Measurements from ENCODE around the gene RPL18A.
A peak's percentile ranks its signal among the peaks of the same experiment; 100 is the strongest.
"Not testable (repeated sequence)": the region's sequence is repeated elsewhere in the genome, so short reads cannot be mapped to it uniquely, and the experiment has no call there.

RPL18A gene

GRCh38 chr19:17866964-17867486 is 7.3 kb downstream of the RPL18A start:
- DNase-seq: no peak

DNA sequence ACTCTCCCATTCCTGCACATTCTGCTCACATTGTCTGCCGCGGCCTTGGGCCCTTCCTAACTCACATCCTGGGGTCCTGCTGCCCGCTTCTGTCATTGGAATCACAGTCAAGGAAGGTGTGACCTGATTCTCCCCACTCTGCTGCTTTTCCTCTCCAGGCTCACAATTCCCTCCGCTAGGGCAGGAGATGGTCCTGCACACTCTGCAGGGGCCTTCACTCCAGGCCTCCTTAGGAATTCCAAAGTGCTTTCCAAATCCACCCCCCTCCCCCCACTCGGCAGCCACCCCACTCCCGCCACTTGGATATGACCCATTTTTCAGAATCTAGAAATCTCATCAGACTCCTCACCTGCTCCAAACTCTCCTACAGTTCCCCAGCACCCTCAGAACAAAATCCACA is 9.0 kb downstream of the RPL18A start:
- DNase-seq: no peak

DNA sequence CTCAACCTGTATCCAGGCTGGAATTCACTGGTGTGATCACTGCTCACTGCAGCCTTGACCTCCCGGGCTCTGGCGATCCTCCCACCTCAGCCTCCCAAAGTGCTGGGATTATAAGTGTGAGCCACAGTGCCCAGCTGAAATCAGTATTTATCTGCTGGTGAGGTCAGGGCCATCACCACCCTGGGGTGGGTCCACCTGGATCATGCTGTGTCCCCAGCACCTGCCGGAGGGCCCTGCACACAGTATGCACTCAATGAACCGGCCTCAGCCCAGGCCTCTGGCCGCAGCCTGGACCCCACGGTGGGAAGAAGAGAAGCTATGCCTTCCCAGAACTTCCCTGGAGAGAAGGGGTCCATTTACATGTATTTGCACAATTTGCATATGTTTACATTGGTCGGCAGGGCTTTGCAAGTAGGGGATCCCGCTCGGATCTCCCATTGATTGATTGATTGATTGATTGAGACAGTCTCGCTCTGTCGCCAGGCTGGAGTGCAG is 9.5 kb downstream of the RPL18A start:
- DNase-seq: no peak

DNA sequence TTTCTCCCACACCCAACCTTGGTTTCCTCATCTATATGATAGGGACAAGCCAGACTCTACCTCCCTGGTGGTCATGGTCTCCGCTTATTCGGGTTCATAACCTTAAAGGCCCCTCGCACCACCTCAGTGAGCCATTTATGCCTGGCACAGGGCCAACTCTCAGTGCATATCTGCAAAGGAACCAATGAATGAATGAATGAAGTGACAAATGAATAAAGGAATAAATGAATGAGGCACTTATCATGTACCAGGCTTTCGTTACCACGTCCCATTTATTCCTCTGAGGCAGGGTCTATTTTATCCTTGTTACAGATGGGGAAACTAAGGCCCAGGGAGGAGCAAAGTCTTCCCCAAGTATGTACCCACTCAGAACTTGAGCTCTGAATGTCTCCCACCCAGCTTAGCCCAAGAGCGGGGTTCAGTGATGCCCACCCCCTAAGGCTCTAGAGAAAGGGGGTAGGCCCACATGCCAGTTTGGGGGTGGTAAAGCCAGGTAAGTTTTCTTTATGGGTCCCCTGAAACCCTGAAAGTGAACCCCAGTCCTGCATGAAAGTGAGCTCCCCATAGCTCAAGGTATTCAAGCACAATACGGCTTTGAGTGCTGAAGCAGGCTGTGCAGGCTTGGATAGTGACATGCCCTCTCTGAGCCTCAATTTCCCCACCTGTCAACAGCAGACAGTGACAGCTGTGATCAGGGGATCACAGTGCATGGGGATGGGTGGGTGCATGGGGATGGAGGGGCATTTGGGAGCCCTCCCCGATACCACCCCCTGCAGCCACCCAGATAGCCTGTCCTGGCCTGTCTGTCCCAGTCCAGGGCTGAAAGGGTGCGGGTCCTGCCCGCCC is 11.5 kb downstream of the RPL18A start:
- no peak for DNase-seq

DNA sequence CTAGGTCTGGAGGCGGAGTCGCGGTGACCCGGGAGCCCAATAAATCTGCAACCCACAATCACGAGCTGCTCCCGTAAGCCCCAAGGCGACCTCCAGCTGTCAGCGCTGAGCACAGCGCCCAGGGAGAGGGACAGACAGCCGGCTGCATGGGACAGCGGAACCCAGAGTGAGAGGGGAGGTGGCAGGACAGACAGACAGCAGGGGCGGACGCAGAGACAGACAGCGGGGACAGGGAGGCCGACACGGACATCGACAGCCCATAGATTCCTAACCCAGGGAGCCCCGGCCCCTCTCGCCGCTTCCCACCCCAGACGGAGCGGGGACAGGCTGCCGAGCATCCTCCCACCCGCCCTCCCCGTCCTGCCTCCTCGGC is 12.2 kb downstream of the RPL18A start, which contains the start of gene SLC5A5:
TSS of gene SLC5A5 (plus strand) at position 68 of the 373 bp plus-strand sequence. CDS start 375 bp downstream, outside the sequence.
- no peak for DNase-seq

GRCh38 chr19:17872251-17873001 is 12.7 kb downstream of the RPL18A start:
- DNase-seq: no peak

- DNase-seq: peak in 1 of 2 experiments; percentile 25
Measured at GRCh38 chr19:17873786-17874757, 14.4 kb downstream of the RPL18A start.

- no peak for DNase-seq
Measured at GRCh38 chr19:17874758-17875135, 15.0 kb downstream of the RPL18A start.

DNA sequence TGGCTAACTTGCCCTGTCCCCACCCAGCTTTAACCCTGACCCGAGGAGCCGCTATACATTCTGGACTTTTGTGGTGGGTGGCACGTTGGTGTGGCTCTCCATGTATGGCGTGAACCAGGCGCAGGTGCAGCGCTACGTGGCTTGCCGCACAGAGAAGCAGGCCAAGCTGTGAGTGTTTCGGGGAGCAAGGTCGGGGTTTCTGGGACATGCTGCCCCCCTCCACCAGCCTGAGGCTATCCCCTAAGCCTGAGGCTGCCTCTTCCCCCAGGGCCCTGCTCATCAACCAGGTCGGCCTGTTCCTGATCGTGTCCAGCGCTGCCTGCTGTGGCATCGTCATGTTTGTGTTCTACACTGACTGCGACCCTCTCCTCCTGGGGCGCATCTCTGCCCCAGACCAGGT is 18.0 kb downstream of the RPL18A start:
- no peak for DNase-seq

DNA sequence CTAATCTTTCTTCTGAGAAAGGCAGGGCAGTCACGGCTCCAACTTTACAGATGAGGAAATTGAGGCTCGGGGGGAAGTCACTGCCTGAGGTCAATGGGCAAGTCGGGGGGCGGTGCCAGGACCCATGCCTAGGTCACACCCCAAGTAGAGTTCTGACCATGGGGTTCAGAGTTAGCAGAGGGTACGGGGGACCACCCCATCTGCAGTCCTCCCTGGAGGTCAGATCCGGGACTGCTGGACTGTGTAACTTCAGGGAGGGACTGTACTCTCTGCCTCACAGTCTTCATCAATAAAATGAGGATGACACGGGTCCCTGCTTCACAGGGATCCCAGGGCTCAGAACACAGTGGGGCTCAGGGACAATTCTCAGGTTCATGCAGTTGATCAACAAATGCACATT is 19.8 kb downstream of the RPL18A start:
- DNase-seq: no peak

- DNase-seq: no peak
Measured at GRCh38 chr19:17881701-17882100, 22.0 kb downstream of the RPL18A start.

- DNase-seq: no peak
Measured at GRCh38 chr19:17883627-17884410, 24.1 kb downstream of the RPL18A start.

- no peak for DNase-seq
Measured at GRCh38 chr19:17886515-17886914, 26.8 kb downstream of the RPL18A start.

GRCh38 chr19:17887221-17887620 is 27.5 kb downstream of the RPL18A start:
- DNase-seq: not testable (repeated sequence)

DNA sequence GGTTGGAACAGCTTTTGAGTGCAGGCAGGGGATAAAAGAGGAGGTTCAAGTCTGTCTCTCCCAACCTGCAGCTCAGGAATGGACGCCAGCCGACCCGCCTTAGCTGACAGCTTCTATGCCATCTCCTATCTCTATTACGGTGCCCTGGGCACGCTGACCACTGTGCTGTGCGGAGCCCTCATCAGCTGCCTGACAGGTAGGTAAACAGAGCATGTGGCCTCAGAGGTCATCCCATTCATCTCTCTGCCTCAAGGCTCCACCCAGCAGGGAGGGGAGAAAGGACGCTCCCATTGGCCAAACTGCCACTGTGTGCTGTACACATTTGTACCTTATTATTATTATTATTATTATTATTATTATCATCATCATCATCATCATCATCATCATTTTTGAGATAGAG is 28.6 kb downstream of the RPL18A start:
- DNase-seq: no peak

GRCh38 chr19:17889609-17890214 is 30.0 kb downstream of the RPL18A start:
- DNase-seq: no peak

DNA sequence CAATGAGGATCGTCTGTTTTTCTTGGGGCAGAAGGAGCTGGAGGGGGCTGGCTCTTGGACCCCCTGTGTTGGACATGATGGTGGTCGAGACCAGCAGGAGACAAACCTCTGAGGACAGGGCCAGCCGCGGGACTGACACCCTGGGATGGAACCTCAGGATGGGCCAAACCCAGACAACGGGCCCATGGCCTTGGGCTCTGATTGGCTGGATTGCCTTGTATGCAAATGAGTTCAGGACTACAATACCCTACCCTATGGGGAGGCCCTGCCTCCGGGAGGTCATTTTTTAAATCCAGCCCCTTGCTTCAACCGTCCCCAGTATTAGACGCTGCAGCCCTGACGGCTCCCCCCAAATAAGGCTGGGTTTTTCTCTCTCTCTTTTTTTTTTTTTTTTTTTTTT is 34.1 kb downstream of the RPL18A start:
- DNase-seq: no peak

- no peak for DNase-seq
Measured at GRCh38 chr19:17902701-17903100, 43.0 kb downstream of the RPL18A start.

- DNase-seq: no peak
Measured at GRCh38 chr19:17908244-17908643, 48.5 kb downstream of the RPL18A start.

- DNase-seq: no peak
Measured at GRCh38 chr19:17909003-17909732, 49.5 kb downstream of the RPL18A start.
